HepG2 (cell line): ENCODE measurements around the gene ZFYVE21. TPM values are rescaled to one million over a fixed set of nuclear protein-coding genes. Genes with fewer than 3 reads are reported as not detected.
A peak's percentile ranks its signal among the peaks of the same experiment; 100 is the strongest.

Experiments
- CENPT ChIP-seq: sonication (generic); formaldehyde crosslinking; IDR thresholded peaks from 2 replicates; pipeline ENCODE4 v1.8.0; 2022; ENCODE audit warnings: low read depth, mild to moderate bottlenecking, moderate library complexity, missing genetic modification reagents
- CENPX ChIP-seq: sonication (generic); formaldehyde crosslinking; IDR thresholded peaks from 2 replicates; pipeline ENCODE4 v1.9.0; 2021; ENCODE audit warnings: mild to moderate bottlenecking, missing genetic modification reagents, moderate library complexity
- ELF1 ChIP-seq: sonication (generic); formaldehyde crosslinking; IDR thresholded peaks from 2 replicates; pipeline ENCODE4 v1.4.0; 2020; ENCODE audit warnings: missing genetic modification reagents
- FOXO1 ChIP-seq: sonication (generic); formaldehyde crosslinking; IDR thresholded peaks from 2 replicates; pipeline ENCODE4 v1.4.0; 2020; ENCODE audit warnings: missing genetic modification reagents
- HNF4G ChIP-seq, 2 experiments: sonication (generic) in 1 of 2; formaldehyde crosslinking in 1 of 2; IDR thresholded peaks; 2 replicates each; pipeline versions ENCODE4 v1.4.0 to v1.6.1; 2011 to 2020; ENCODE audit warnings: borderline replicate concordance in 2 of 2, low read depth in 2 of 2, mild to moderate bottlenecking in 2 of 2, low read length in 1 of 2, missing genetic modification reagents in 1 of 2, moderate library complexity in 1 of 2
- MAF1 ChIP-seq: sonication (generic); formaldehyde crosslinking; IDR thresholded peaks from 2 replicates; pipeline ENCODE4 v1.5.0; 2020; ENCODE audit warnings: missing genetic modification reagents, borderline replicate concordance
- NCOR1 ChIP-seq: fragments of 200-600 bp; sonication (generic); IDR thresholded peaks from 2 replicates; pipeline ENCODE4 v1.7.0; 2017; ENCODE audit warnings: antibody characterized with exemption, low read length, borderline replicate concordance
- NFE2L1 ChIP-seq: sonication (generic); formaldehyde crosslinking; IDR thresholded peaks from 2 replicates; pipeline ENCODE4 v1.4.0; 2020; ENCODE audit warnings: missing genetic modification reagents, mild to moderate bottlenecking, borderline replicate concordance
- NFE2L2 ChIP-seq: fragments of 150-350 bp; IDR thresholded peaks from 2 replicates; pipeline ENCODE4 v1.6.1; 2014; ENCODE audit warnings: low read length
- NFIC ChIP-seq: IDR thresholded peaks from 2 replicates; pipeline ENCODE4 v1.6.1; 2012; ENCODE audit warnings: mild to moderate bottlenecking, low read length, inconsistent platforms
- NR2F2 ChIP-seq: IDR thresholded peaks from 2 replicates; pipeline ENCODE4 v1.6.1; 2012; ENCODE audit warnings: low read depth, inconsistent platforms, borderline replicate concordance
- RARA ChIP-seq: IDR thresholded peaks from 2 replicates; pipeline ENCODE4 v1.6.1; 2016; ENCODE audit warnings: missing genetic modification reagents, missing compliant biosample characterization
- RCOR2 ChIP-seq: IDR thresholded peaks from 2 replicates; pipeline ENCODE4 v1.6.1; 2016; ENCODE audit warnings: missing biosample characterization, missing genetic modification reagents
- RFX1 ChIP-seq: fragments of 450-650 bp; IDR thresholded peaks from 2 replicates; pipeline ENCODE4 v1.6.1; 2017
- SATB2 ChIP-seq: sonication (generic); formaldehyde crosslinking; IDR thresholded peaks from 2 replicates; pipeline ENCODE4 v1.5.0; 2020; ENCODE audit warnings: missing genetic modification reagents
- TBP ChIP-seq: sonication (generic); formaldehyde crosslinking; IDR thresholded peaks from 2 replicates; pipeline ENCODE4 v1.5.0; 2020; ENCODE audit warnings: missing genetic modification reagents
- ZMYM2 ChIP-seq: sonication (generic); formaldehyde crosslinking; IDR thresholded peaks from 2 replicates; pipeline ENCODE4 v1.8.0; 2022; ENCODE audit warnings: mild to moderate bottlenecking, missing genetic modification reagents
- ZNF224 ChIP-seq: sonication (generic); formaldehyde crosslinking; IDR thresholded peaks from 2 replicates; pipeline ENCODE4 v1.5.0; 2020; ENCODE audit warnings: mild to moderate bottlenecking, missing genetic modification reagents
- ZNF644 ChIP-seq: IDR thresholded peaks from 2 replicates; pipeline ENCODE4 v1.6.1; 2016; ENCODE audit warnings: low read depth
- ZNF672 ChIP-seq: sonication (generic); formaldehyde crosslinking; IDR thresholded peaks from 2 replicates; pipeline ENCODE4 v1.8.1; 2022; ENCODE audit warnings: missing genetic modification reagents
- polyA plus RNA-seq, 8 experiments: library from polyadenylated mRNA; depleted of rRNA in 3 of 8; stranded (reverse) in 7 of 8; unstranded in 1 of 8; fragments of >200 nt; fragmentation: Illumina TruSeq in 4 of 8; extraction: Trizol in 4 of 8; gene quantifications; 2 replicates each; pipeline versions ENCODE4 v1.2.1 to v1.2.3, GENCODE V29; 2011 to 2016; ENCODE audit warnings: low read depth in 4 of 8, missing spikeins in 1 of 8, mixed read lengths in 1 of 8; ENCODE audit not compliant: insufficient read depth in 1 of 8
- total RNA-seq, 5 experiments: library from RNA; depleted of rRNA; stranded (reverse); fragments of >200 nt; fragmentation: Illumina TruSeq; extraction: Trizol; gene quantifications; 2 replicates each; pipeline ENCODE4 v1.2.3, GENCODE V29; 2016; ENCODE audit warnings: low read depth in 1 of 5
- TF ChIP-seq, protein P1 (sequence below): sonication (generic); formaldehyde crosslinking; IDR thresholded peaks from one replicate; pipeline ENCODE4 v1.5.1; 2020; ENCODE audit warnings: mild to moderate bottlenecking, missing genetic modification reagents; ENCODE audit errors: not compliant biosample characterization
- TF ChIP-seq, protein P2 (sequence below): sonication (generic); formaldehyde crosslinking; IDR thresholded peaks from 2 replicates; pipeline ENCODE4 v1.5.0; 2020; ENCODE audit warnings: mild to moderate bottlenecking, missing genetic modification reagents, moderate library complexity
- TF ChIP-seq, protein P3 (sequence below): sonication (generic); formaldehyde crosslinking; IDR thresholded peaks from 2 replicates; pipeline ENCODE4 v1.4.0; 2020; ENCODE audit warnings: mild to moderate bottlenecking, missing genetic modification reagents

The ZFYVE21 gene
- total and polyA plus RNA-seq, 2 of the 13 experiments (the other 11 are each of a cell fraction or from before 2014, with no cell fraction given): 34.3 to 34.4 TPM

DNA sequence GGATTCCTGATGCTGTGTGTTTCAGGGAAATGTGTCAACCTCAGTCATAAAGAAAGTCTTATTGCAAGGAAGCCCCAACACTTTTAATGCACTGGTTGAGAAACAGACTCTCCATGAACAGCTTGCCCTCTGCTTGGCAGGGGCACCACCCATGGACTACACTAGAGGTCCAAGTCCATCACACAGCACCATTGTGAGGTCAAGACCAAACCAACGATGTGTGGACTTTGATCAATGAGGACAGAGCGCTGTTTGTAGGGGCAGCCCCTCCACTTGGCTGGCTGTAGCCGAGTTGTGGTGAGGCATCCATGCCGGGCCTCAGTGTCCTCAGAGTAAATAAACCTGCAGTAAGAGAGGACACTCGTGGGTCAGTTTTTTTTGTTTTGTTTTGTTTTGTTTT, 29.8 kb downstream of the ZFYVE21 start (continued):
- TF ChIP-seq, protein P1, sequence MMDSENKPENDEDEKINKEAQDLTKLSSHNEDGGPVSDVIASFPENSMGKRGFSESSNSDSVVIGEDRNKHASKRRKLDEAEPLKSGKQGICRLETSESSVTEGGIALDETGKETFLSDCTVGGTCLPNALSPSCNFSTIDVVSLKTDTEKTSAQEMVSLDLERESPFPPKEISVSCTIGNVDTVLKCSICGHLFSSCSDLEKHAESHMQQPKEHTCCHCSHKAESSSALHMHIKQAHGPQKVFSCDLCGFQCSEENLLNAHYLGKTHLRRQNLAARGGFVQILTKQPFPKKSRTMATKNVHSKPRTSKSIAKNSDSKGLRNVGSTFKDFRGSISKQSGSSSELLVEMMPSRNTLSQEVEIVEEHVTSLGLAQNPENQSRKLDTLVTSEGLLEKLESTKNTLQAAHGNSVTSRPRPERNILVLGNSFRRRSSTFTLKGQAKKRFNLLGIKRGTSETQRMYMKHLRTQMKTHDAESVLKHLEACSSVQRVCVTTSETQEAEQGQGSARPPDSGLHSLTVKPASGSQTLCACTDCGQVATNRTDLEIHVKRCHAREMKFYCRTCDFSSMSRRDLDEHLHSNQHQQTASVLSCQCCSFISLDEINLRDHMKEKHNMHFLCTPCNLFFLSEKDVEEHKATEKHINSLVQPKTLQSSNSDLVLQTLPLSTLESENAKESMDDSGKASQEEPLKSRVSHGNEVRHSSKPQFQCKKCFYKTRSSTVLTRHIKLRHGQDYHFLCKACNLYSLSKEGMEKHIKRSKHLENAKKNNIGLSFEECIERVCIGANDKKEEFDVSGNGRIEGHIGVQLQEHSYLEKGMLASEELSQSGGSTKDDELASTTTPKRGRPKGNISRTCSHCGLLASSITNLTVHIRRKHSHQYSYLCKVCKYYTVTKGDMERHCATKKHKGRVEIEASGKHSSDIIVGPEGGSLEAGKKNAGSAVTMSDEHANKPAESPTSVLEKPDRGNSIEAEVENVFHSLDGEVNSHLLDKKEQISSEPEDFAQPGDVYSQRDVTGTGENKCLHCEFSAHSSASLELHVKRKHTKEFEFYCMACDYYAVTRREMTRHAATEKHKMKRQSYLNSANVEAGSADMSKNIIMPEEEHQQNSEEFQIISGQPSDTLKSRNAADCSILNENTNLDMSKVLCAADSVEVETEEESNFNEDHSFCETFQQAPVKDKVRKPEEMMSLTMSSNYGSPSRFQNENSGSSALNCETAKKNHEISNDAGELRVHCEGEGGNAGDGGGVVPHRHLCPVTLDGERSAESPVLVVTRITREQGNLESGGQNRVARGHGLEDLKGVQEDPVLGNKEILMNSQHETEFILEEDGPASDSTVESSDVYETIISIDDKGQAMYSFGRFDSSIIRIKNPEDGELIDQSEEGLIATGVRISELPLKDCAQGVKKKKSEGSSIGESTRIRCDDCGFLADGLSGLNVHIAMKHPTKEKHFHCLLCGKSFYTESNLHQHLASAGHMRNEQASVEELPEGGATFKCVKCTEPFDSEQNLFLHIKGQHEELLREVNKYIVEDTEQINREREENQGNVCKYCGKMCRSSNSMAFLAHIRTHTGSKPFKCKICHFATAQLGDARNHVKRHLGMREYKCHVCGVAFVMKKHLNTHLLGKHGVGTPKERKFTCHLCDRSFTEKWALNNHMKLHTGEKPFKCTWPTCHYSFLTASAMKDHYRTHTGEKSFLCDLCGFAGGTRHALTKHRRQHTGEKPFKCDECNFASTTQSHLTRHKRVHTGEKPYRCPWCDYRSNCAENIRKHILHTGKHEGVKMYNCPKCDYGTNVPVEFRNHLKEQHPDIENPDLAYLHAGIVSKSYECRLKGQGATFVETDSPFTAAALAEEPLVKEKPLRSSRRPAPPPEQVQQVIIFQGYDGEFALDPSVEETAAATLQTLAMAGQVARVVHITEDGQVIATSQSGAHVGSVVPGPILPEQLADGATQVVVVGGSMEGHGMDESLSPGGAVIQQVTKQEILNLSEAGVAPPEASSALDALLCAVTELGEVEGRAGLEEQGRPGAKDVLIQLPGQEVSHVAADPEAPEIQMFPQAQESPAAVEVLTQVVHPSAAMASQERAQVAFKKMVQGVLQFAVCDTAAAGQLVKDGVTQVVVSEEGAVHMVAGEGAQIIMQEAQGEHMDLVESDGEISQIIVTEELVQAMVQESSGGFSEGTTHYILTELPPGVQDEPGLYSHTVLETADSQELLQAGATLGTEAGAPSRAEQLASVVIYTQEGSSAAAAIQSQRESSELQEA: no peak
- TF ChIP-seq ZNF672 (no peak), MAF1 (no peak), NFE2L2 (no peak), ZNF224 (CRISPR knock-in tag) (no peak), HNF4G (IDR thresholded peaks at IDR 0.05; ENCODE audit: borderline replicate concordance, low read depth, low read length) (peak; percentile 86), HNF4G (CRISPR knock-in tag; IDR thresholded peaks at IDR 0.05; ENCODE audit: borderline replicate concordance, low read depth) (peak; percentile 73; the same call in 1 of the 2 replicates), CENPX (no peak), RARA (CRISPR knock-in tag) (peak; percentile 56; the same call in 1 of the 2 replicates), RCOR2 (0 out of 2 replicates have a peak, but pooled peaks have one; percentile 40), ZMYM2 (peak; percentile 71; the same call in 1 of the 2 replicates), ELF1 (CRISPR knock-in tag) (no peak), NFE2L1 (CRISPR knock-in tag) (no peak), NCOR1 (peak; percentile 65; the same call in 1 of the 2 replicates), NR2F2 (0 out of 2 replicates have a peak, but pooled peaks have one; percentile 29), TBP (CRISPR knock-in tag) (no peak), NFIC (no peak), FOXO1 (CRISPR knock-in tag) (no peak), ZNF644 (peak; percentile 89), RFX1 (no peak), CENPT (CRISPR knock-in tag) (no peak), SATB2 (CRISPR knock-in tag) (no peak)
- TF ChIP-seq, protein P2, sequence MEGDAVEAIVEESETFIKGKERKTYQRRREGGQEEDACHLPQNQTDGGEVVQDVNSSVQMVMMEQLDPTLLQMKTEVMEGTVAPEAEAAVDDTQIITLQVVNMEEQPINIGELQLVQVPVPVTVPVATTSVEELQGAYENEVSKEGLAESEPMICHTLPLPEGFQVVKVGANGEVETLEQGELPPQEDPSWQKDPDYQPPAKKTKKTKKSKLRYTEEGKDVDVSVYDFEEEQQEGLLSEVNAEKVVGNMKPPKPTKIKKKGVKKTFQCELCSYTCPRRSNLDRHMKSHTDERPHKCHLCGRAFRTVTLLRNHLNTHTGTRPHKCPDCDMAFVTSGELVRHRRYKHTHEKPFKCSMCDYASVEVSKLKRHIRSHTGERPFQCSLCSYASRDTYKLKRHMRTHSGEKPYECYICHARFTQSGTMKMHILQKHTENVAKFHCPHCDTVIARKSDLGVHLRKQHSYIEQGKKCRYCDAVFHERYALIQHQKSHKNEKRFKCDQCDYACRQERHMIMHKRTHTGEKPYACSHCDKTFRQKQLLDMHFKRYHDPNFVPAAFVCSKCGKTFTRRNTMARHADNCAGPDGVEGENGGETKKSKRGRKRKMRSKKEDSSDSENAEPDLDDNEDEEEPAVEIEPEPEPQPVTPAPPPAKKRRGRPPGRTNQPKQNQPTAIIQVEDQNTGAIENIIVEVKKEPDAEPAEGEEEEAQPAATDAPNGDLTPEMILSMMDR (CRISPR knock-in tag): no peak
- TF ChIP-seq, protein P3, sequence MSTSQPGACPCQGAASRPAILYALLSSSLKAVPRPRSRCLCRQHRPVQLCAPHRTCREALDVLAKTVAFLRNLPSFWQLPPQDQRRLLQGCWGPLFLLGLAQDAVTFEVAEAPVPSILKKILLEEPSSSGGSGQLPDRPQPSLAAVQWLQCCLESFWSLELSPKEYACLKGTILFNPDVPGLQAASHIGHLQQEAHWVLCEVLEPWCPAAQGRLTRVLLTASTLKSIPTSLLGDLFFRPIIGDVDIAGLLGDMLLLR (CRISPR knock-in tag): no peak
